BE2C (cell line): ENCODE data around the gene CYP2A13.
"Not testable (repeated sequence)": the region's sequence is repeated elsewhere in the genome, so short reads cannot be mapped to it uniquely, and the experiment has no call there.

ENCODE experiments used
- DNase-seq: peaks from one replicate; pipeline ENCODE4 v3.0.0-alpha.2; 2020
- H3K27me3 ChIP-seq: fragments of 250-450 bp; sonication (Bioruptor Pico); 2 replicates; pipeline ENCODE4 v1.5.1; 2020; ENCODE audit warnings: mild to moderate bottlenecking
- H3K36me3 ChIP-seq: fragments of 250-450 bp; sonication (Bioruptor Pico); 2 replicates; pipeline ENCODE4 v1.5.1; 2020; ENCODE audit warnings: mild to moderate bottlenecking
- H3K4me1 ChIP-seq: fragments of 250-450 bp; sonication (Bioruptor Pico); 2 replicates; pipeline ENCODE4 v1.5.1; 2020
- H3K4me3 ChIP-seq: 2 replicates; pipeline ENCODE4 v1.5.1; 2011; ENCODE audit warnings: low read depth, low read length
- H3K9me3 ChIP-seq: fragments of 250-450 bp; sonication (Bioruptor Pico); 2 replicates; pipeline ENCODE4 v1.5.1; 2020
- CTCF ChIP-seq: IDR thresholded peaks from 2 replicates; pipeline ENCODE4 v1.5.1; 2012; ENCODE audit warnings: mild to moderate bottlenecking, low read depth, low read length

CYP2A13 gene

GRCh38 chr19:41112728-41113290, 24.6 kb downstream of the CYP2A13 start:
- no peaks in the 10 kb centered on the region; the same call in 1 of the 2 replicates for H3K27me3 ChIP-seq
- no peak overlapping the region for H3K4me3 ChIP-seq
- no peaks in the 10 kb centered on the region for H3K4me1 ChIP-seq
- no peaks in the 10 kb centered on the region for H3K36me3 ChIP-seq
- TF ChIP-seq CTCF: no peak
- no peaks in the 10 kb centered on the region for H3K9me3 ChIP-seq
- DNase-seq: no peak

DNA sequence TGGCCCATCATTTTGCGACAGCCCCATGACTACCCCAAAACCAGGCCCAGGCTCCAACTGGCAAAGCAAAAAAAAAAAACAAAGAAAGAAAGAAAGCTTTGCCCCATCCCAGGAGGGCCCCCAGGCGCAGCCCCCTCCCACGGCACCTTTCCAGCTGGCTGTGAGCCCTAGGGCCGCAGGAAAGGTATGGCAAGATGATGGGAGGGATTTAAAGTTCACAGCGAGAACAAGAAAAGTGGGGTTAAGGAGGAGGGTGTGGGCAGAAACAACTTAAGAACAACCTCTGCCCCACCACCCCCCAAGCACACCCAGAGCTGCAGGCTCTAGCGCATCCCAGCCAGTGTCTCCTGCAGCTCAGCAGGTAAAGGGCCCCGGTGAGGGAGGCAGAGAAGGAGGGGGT, 25.9 kb downstream of the CYP2A13 start, which contains the start of gene CYP2F1:
Gene CYP2F1 (plus strand): TSS at position 301 of the 400 bp plus-strand sequence. CDS start 1,757 bp downstream, outside the sequence.
- no peaks in the 10 kb centered on the region; the same call in 1 of the 2 replicates for H3K27me3 ChIP-seq
- DNase-seq: no peak
- H3K4me3 ChIP-seq: no peak within 1 kb of the TSS

DNA sequence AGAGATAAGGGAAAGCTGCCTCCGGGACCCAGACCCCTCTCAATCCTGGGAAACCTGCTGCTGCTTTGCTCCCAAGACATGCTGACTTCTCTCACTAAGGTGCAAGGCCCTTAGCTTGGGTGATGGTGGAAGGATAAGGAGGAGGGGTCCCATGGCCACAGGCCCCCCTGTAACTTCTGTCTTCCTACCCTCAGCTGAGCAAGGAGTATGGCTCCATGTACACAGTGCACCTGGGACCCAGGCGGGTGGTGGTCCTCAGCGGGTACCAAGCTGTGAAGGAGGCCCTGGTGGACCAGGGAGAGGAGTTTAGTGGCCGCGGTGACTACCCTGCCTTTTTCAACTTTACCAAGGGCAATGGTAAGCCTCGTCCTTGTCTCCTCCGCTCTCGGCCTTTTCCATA, 28.0 kb downstream of the CYP2A13 start:
- Histone ChIP-seq H3K36me3 (no peaks in the 10 kb centered on the region), H3K4me1 (no peaks in the 10 kb centered on the region), H3K4me3 (no peak overlapping the region), H3K27me3 (no peaks in the 10 kb centered on the region), H3K9me3 (no peaks in the 10 kb centered on the region)
- no peak for TF ChIP-seq CTCF
- no peak for DNase-seq

More for the DNA sequence above, 25.9 kb downstream of the CYP2A13 start, which contains the start of gene CYP2F1:
- Histone ChIP-seq H3K4me1 (no peaks in the 10 kb centered on the region), H3K9me3 (no peaks in the 10 kb centered on the region), H3K36me3 (no peaks in the 10 kb centered on the region)
- TF ChIP-seq CTCF: no peak

DNA sequence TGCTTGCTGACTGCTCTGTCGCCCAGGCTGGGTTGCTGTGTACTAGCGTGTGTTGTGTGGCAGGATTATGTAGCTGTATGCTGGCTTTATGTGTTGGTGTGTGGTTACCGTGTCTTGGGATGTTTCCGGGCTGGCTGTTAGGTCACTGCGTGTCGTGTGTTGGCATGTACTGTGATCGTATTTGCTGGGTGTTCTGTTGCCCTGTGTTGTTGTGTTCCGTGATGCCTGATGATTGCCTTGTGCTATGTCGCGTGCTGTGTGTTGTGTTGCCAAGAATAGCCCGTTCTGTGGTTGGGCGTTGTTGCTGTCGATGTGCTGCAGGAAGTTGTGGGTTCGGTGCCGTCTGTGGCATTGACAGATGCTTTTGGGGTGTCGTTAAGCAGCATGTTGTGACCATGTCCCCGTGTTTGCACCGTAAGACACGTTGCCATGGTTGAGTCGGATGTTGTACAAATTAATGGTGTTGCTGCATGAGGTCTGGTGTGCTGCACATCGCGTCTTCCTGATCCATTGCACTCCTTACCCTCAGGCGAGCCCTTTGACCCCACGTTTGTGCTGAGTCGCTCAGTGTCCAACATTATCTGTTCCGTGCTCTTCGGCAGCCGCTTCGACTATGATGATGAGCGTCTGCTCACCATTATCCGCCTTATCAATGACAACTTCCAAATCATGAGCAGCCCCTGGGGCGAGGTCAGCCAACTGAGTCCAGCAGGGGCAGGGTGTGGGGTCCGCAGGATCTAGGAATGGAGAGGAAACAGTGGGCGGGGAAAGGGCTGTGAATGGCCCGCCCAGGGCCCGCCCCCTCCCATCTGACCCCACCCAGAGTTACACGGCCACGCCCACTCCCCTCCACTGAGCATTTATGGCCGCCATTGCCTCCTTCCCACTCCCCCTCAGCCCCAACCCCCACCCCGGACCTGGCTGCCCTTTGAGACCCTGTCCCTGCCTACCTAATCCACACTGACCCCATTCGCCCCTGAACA, 33.0 kb downstream of the CYP2A13 start:
- not testable (repeated sequence) for H3K36me3 ChIP-seq, H3K27me3 ChIP-seq, H3K4me1 ChIP-seq, H3K9me3 ChIP-seq, DNase-seq, H3K4me3 ChIP-seq

DNA sequence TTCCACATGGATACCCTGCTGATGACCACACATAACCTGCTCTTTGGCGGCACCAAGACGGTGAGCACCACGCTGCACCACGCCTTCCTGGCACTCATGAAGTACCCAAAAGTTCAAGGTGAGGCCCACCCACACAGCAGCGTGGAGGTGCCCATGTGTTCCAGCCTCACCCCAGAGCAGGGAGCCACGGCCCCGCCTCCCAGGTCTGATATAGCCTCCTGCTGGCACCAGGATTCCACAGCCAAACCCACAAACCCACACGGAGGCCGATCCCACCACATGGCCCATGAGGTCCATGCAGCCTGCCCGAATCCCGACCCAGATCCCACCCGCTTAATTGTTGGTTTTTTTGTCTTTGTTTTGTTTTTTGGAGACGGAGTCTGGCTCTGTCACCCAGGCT, 34.6 kb downstream of the CYP2A13 start:
- H3K27me3 ChIP-seq, H3K36me3 ChIP-seq, DNase-seq, H3K4me3 ChIP-seq, H3K4me1 ChIP-seq, H3K9me3 ChIP-seq: not testable (repeated sequence)

- no peak for TF ChIP-seq CTCF
- DNase-seq: no peak
- H3K4me3 ChIP-seq: no peak overlapping the region
These were observed 35.6 kb downstream of the CYP2A13 start for GRCh38 chr19:41123716-41124294.

More at GRCh38 chr19:41123716-41124294, 35.6 kb downstream of the CYP2A13 start:
- H3K4me1 ChIP-seq: no peaks in the 10 kb centered on the region
- no peaks in the 10 kb centered on the region for H3K27me3 ChIP-seq
- no peaks in the 10 kb centered on the region for H3K9me3 ChIP-seq
- H3K36me3 ChIP-seq: no peaks in the 10 kb centered on the region
